Left hindlimb (tissue), 1 donor: Measurements from ENCODE around the gene PHACTR1.

Experiments used
- DNase-seq: peaks from one replicate; pipeline ENCODE4 v3.0.0-alpha.2; 2018

The PHACTR1 gene

DNA sequence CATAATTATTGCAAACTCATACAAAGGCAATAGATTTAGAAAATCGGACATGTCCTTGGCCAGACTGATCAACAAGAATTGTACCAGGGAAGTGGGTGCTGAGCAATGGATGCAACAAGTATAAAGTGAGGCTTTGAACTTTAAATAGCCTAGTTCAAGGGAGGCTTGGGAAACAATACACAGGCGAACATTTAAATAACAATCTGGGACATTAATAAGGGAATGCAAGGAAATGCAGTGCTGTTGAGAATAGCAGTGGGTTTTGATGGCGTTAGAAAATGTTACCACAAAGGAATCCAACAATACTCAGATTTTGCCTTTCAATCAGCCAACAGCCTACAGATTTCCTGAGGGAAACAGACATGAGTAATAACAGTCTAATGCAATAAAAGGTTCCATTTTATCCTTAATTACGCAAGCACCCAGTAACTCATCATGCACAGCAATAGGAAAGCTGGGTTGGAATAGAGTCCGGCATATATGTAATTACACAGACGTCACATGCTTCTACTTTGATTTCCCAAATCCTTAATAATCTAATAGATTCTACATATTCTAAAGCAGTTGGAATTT, 134.6 kb downstream of the PHACTR1 start:
- DNase-seq = no peak

DNA sequence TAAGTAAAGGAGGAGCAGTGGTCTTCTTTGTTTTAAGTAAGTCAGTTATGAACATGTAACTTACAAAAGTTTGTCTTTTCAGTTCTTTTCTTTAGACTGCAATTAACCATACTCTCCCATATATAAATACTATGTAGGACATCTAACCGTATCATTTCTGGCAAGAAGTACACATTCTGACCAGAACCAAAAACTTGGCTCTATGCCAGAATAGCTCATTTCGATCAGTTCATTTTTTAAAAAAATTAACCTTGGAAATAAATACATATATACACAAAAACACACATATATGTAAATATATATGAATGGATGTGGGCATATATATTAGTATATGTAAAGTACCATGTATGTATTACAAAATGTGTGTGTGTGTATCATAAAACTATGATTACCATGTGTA, 145.0 kb downstream of the PHACTR1 start:
- DNase-seq = no peak

DNA sequence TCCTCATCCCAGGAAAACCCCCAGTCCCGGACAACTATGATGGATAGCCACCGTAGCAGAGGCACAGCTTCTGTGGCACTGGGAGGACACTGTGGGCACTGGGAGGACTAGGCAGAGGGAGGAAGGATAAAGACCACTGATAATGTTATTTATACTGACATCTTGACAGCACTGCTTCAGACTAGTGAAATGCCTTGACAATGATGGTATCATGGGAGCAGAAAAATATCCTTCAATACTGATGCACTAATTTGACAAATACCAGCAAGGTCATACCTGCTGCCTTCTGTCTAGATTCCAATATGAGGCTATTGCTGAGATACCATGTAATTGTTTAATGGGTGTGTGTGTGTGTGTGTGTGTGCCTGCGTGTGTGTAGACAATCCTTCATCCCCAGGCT, 148.6 kb downstream of the PHACTR1 start:
- DNase-seq = no peak

DNA sequence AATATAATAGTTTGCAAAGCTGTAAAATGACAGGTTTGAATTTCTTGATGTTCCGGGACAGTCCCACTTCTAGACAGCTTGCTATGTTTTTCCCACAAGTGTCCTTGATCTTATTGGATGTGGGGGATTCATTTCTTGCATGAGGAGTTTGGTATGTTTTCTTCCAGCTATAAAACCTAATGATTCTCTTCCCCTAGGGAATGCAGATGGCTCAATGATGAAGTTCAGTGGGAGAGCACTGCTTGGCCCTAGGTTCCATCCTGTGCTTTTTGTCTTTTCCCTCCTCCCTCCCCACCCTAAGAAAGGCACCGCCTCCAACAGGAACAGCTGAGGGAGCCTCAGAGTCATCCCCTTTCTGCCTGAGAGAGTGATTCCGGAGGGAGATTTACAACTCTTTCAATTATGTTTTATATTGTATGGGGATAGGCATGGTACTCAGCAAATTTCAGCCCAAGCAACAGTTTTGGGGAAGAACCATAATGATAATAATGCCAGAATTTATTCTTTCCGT, 149.2 kb downstream of the PHACTR1 start:
- DNase-seq = no peak

DNA sequence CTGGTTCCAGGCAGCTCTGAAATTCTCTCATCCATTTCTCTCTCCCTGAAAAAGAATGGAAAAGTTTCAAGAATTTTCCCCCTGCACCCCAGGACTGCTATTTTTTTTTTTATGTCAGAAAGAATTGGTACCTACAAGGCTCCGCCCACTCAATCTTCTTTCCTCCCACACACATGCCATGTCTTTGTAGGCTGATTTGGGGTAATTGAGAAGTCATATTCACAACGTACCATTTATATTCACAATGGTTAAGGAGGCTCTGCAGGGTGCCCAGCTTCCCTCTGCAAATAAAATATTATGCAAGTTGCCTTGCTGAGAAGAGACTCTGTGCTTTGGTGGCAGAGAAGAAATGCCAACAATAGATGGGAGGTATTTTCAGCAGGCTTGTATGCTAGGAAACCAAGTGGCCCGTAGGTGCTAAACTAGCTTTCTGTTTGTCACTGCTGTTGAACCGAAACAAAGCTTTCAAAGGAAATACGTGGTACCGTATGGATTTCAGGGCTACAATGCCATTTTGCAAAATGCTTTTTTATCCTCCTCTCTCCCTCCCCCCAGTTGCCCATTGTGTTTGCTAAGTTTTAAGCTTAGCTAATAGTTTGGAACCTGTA, 150.0 kb downstream of the PHACTR1 start:
- no peak for DNase-seq

DNA sequence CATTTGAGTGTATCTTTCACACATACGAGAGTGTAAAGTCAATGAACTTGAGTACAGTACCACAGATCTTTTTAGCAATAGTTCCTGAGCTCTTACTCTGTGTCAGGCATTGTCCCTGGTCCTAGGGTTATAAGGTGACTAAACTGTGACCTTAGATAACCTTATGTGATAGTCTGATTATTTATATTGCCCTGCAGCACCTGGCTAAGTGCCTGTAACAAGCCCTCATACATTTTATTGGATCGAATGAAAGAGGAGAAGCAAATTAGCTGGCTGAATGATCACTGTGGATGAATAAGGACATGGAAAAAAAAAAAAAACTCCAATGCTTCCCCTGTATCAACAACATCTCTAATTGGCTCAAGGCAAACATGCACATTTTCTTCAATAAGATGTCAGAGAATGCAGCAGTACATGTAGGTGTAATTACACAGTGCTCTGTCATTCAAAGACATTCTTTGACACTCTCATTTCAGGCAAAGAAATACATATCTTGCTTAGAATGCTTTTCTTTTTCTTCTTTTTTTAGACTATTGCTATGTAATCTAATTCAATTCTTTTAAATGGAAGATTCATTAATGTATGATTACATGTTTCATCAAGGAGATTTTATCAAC, 153.4 kb downstream of the PHACTR1 start:
- no peak for DNase-seq

DNA sequence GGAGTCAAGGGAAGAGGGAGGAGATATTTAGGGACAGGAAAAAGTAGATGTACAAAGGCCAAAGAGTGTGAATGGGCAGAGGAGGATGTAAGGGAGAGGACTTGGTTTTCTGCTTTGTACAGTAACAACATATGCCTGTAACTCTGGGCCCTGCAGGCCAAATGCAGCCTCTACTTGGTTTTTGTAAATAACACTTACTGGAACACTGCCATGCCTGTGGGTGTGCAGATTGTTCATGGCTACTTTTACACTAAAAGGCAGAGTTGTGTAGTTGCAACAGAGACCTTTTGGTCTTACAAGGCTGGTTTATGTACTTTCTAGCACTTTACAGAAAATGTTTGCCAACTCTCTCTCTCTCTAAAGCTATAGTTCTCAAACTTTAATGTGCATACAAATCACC, 157.1 kb downstream of the PHACTR1 start:
- no peak for DNase-seq

DNA sequence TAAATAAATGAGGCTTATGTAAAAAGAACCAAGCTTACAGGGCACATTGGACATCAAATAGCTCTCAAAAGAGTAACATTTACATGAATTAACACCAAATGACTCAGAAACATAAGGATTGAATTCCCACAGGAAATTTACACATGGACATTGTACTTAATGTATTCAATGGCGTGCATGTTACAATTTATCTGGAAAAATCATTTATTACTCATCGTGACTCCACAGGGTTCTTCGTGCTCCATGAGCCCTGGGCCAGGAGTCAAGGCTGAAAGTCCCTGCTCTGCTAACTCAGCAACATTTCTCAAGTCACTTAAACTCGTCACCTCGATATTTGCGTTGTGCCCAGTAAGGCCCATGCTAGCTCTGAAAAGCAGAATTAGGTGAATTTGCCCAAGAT, 158.5 kb downstream of the PHACTR1 start:
- DNase-seq = no peak

DNA sequence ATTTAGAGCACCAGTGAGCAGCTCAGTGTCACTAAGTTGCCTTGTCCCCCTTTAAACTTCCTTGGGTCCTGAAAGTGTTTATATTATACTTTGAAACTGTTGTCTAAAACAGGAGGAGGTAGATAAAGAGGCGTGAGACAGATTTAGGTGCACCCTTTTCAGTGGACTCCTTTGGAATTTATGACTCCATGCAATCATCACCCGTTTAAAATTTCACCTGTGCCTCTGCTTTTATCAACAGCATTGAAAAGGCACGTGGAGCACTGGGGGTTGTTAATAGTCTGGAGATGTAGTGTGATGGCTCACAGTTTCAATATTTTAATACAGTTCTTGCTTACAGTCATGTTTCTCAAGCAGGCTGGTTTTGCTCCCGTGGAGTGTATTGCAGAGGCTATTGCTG, 162.2 kb downstream of the PHACTR1 start:
- DNase-seq = no peak

DNA sequence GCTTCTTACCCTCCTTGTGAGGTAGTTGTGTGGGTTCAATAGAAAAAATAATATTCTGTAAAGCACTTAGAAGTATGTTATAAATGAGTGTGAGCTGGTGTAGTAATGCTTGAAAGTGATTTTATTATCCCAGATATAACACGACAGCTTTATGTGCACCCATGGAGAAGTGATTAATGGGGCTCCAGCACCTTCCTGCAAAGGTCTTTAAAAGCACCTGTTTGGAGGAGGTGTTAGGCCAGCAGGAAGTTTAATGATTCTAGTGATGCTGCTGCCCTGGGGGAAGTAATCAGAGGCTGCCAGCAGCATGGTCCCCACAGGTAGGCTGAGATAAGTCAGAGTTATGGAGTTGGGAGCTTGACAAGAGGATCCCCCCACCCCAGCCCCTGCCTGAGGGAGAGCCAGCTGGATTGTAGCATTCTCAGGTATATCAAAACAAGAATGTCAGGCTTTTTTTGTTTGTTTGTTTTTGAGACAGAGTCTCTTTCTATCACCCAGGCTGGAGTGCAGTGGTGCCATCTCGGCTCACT, 166.3 kb downstream of the PHACTR1 start:
- no peak for DNase-seq

DNA sequence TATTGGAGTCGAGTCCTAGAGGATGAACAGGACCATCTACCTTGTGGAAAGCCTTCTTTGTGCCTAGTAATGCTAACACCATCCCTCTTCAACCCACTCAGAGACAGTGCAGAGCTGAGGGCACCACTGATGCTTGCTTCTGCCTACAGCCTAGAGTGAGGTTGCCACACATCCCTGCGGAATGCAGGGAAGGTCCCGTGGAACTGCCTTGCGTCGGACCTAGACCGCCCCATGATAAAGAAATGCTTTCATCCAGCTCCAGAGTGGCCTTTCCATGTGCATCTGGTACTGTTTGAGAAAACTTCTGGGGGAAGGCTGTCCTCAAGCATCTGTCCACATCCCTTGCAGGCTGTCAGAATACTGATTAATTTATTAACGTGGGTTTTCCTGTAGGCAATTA, 168.4 kb downstream of the PHACTR1 start:
- DNase-seq = no peak

DNA sequence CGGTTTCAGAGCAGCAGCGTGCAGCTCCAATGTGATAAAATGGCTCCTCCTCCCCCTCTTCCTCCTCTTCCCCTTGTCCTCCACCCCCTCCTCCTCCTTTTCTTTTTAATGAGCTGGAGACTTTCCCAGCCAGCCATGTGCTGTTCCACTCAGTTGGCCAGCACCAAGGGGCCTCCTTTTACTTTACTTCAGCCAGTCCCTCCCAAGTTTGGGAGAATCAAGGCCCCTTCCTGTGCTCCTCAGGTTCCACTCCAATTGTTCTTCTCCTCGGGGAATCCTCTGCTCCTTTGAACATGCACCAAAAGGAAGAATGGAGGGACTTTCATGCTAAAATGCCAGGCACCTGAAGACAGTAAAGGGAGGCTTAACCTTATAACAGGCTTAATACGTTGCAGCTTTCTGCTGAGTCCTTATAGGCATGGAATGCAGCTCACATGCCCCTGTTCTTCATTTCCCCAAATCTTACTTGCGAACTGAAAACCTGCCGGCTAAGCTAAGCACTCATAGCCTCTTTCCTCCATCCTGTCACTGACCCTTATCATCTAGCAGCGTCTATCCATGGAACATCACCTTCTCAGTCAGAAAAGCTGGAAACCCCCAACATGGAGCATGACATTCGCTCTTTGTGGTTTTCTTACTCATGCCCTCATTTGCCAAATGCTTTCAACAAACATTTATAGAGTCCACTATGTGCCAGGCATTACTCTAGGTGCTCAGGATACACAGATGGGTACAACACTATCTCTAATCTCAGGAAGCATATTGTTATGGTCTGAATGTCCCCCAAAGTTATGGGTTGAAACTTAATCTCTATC, 170.6 kb downstream of the PHACTR1 start:
- peak; percentile 70 for DNase-seq

DNA sequence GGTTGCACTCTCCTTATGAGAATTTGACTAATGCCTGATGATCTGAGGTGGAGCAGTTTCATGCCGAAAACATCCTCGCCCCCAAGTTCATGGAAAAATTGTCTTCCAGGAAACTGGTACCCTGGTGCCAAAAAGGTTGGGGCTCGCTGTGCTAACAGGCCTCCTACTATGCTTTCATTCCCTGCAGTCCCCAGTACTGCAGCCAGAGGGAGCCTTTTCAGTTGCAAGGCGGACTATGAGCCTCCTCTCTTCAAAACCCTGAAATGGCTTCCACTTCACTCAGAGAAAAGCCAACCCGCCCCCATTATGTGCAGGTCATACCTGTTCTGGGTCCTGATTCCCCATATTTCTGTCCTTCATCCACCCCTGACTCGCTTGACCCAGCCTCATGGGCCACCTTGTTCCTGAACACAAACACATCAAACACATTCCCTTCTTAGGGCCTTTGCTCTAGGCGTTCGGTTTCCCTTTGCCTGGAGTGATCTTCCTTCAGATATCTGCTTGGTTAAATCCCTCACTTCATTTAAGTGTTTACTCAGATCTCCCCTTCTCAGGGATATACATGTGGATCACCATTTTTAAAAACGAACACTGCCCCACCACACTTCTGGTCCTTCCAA, 173.7 kb downstream of the PHACTR1 start:
- DNase-seq = no peak

DNA sequence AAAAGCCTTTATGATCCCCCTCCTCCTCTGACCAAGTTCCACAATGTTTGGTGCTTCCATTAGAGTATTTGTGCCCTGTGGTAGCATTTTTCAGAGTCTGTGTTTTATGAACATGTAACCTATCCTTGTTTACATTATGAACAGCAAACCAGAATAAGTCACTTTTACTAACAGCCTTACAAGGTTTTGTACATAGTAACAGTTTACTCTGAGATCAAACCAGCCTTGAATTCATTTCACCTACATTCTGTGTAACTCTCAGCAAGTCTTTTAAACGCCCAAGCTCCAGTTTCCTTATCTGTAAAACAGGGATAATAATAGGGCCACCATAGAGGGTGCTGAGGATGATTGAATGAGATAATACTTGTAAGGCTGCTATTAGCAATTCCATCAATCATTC, 175.0 kb downstream of the PHACTR1 start:
- no peak for DNase-seq

DNA sequence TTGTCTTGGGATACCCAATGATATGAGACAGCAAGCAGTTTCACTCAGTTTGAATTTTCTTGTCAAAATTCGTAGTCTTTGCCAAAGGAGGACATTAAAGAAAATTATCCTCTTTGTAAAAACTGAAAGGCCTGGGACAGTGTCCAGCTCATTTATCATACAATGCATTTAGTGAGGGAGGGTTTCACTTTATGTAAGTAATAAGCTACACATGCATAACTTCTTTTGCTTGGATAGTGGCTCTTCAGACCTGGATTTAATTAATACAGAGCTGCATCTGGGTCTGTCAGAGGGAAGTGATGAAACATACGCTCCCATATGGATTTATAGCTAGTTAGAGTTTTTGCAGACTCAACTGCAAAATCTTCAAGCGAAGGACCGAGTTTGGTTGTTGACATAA, 175.6 kb downstream of the PHACTR1 start:
- no peak for DNase-seq

DNA sequence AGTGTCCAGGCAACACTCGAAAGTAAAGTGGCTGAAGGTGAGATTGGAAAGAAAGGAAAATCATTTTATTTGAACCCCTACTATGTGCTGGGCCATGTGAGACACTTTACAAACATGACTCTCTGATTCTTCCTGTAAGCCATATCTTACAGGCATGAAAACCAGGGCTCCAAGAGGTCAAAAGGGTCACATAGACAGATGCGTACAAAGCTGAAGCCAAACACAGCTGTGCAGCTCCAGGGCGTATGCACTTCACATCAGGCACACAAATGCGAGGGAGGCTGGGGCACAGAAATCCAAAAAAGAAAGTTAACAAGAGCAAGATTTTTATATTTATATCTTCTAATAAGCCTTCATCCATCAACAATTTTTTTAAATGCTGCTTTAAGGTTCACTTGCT, 176.5 kb downstream of the PHACTR1 start:
- DNase-seq = no peak

DNA sequence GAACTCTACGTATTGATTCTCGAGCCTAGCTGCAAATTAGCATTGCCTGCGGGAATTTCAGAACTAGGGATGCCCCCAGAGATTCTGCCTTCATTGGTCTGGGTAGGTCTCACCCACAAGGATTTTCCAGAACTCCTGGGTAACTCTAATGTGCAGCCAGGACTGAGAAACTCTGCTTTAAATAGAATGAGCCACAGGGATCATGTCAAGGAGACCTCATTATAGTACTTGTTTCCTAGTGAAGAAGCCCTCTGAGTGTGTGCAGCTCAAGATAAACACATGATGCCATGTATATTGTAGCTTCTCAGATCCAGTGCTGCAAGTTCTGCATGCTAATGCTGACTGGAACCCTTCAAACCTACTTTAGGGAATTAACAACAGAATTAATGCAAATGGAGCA, 179.2 kb downstream of the PHACTR1 start:
- DNase-seq = no peak

DNA sequence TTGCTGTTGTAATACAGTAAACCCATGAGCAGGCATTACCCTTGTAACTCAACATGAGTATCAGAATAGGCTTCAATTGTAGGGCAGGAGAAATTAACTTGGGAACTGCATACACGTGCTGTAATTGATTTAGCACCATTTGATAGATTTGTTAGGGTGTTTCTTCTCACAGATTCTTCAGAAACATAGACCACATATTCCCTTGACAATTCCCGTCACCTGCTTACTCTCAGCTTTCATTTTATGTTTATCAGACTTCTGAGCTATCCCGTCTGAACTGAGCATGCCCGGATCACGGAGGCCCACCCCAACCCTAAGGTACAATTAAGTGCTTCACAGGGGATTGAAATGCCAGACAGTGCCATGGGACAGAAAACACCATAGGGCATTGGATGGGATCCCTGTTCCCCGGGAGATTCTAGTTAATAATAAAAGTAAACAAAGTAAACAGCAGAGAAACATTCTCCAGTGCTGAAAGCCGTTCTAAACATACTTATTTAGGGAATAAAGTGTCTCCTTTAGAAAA, 179.7 kb downstream of the PHACTR1 start:
- no peak for DNase-seq

DNA sequence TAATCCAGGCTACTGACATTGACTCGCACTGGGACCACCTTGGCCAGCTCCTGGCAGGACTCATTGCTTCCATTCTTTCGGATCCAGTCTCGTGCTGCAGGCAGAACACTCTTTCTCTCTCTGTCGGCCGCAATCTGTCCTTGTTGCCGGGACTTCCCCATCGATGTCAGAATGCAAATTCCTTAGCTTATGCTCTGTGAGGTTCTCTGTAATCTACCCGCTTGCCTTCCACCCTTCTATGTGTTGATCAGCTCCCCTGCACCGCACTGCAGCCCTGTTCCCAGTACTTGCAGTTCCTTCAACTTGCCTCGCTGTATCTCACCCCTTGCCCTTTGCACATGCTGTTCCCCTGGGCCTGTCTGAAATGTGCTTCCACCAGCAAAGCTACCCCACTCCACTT, 182.0 kb downstream of the PHACTR1 start:
- no peak for DNase-seq

DNA sequence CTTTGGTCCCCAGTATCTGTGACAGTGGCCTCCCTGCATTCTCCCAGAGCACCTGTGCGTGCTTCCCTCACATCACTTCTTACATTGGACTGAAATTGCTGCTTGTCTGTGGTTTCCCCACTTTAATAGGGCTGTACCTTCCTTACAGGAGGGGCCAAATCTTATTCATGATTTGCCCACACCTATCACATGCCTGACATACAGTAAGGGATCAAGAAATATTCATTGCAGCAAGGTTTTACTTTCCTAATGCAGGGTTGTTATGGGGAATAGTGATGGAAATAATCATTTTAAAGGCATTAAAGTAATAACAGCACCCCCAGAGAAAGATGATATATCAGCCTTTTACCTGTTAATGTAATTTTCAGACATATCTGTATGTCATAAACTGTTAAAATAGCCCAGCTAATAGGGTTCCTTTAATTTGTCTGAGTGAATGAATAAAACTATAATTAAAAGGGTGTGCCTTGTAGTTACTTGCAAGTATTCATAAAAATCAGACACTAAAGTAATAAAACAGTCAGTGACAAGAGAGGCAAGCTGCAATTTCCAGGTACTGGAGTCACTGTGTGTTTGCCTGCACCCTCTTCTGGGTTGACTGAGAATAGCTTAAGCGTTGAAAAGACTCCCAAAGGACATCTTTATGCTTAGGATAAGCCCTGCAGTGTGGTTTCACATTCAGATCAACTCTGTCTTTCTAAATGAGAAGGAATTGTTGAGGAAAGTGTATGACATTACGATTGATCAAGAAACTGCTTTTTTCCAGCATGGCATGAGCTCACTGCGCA, 182.7 kb downstream of the PHACTR1 start:
- no peak for DNase-seq

DNA sequence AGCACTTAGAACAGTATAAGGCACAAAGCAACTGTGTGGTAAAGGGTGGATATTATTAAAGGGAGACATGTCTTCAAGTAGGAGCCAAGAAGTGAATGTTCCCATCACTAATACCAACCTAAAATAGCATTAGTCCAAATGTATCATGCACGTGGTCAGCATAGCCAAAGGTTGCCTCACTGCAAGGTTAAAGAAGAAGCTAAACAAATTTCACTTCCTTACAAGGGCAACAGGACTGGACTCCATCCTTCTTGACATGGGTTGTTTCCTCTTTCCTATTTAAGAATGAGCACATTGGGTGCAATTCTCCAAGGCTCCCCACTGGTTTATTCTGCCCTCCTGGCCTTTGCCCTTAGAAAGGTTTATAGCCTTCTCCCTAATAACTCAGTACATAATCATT, 186.7 kb downstream of the PHACTR1 start:
- no peak for DNase-seq

DNA sequence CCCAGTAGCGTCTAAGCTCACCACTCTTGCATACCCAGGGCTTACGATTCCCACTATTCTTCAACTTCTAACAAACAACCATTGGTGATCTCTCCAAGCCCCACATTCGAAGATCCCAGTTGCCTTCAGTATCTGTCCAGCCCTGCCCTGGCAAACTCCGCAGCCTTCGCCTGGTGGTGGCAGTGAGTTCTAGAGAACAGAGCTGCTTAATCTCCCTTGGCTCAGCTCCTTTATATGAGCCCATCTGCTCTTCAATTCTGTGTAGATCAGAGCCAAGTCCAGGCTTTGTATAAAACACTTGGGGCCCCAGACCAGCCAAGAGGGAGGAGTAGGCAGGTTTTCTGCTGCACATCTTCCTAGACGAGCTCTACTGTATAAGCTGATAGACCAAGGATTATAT, 193.3 kb downstream of the PHACTR1 start:
- no peak for DNase-seq
